ENCODE measurements around the gene CMTR1.

CMTR1 gene

GRCh38 chr6:37483917-37484785, 51.1 kb downstream of the CMTR1 start:
- Histone ChIP-seq H3K4me1 (ENCODE audit: control insufficient read depth, insufficient read depth, low read length) (0 out of 2 replicates have a peak, but pooled peaks cover 1% of the 10 kb centered on the region), H3K27me3 (ENCODE audit: control insufficient read depth, insufficient read depth, low read length) (no peaks in the 10 kb centered on the region), H3K36me3 (ENCODE audit: control insufficient read depth, insufficient read depth, low read length) (peaks cover 5% of the 10 kb centered on the region; the same call in 1 of the 2 replicates), H3K4me3 (ENCODE audit: low read length) (no peak overlapping the region), H3K27ac (ENCODE audit: low read length) (no peak overlapping the region), H3K9me3 (ENCODE audit: control insufficient read depth, insufficient read depth, low read length) (no peaks in the 10 kb centered on the region)
- no CpG with 5 or more reads among the region's 20 CpGs for WGBS (ENCODE audit: insufficient coverage, insufficient read length)
- DNase-seq (ENCODE audit: low read depth, low spot score): no peak

- Histone ChIP-seq H3K9me3 (ENCODE audit: control insufficient read depth, insufficient read depth, low read length) (no peaks in the 10 kb centered on the region), H3K4me3 (ENCODE audit: low read length) (no peak overlapping the region), H3K27ac (ENCODE audit: low read length) (no peak overlapping the region), H3K36me3 (ENCODE audit: control insufficient read depth, insufficient read depth, low read length) (peaks cover 2% of the 10 kb centered on the region; the same call in 1 of the 2 replicates), H3K4me1 (ENCODE audit: control insufficient read depth, insufficient read depth, low read length) (0 out of 2 replicates have a peak, but pooled peaks cover 1% of the 10 kb centered on the region), H3K27me3 (ENCODE audit: control insufficient read depth, insufficient read depth, low read length) (no peaks in the 10 kb centered on the region)
- WGBS (ENCODE audit: insufficient coverage, insufficient read length): no CpG with 5 or more reads among the region's 7 CpGs
- DNase-seq (ENCODE audit: low read depth, low spot score): no peak
These were observed 51.8 kb downstream of the CMTR1 start for GRCh38 chr6:37484786-37485170.

- Histone ChIP-seq H3K4me3 (ENCODE audit: low read length) (no peak overlapping the region), H3K27ac (ENCODE audit: low read length) (no peak overlapping the region), H3K27me3 (ENCODE audit: control insufficient read depth, insufficient read depth, low read length) (no peaks in the 10 kb centered on the region), H3K36me3 (ENCODE audit: control insufficient read depth, insufficient read depth, low read length) (peaks cover 2% of the 10 kb centered on the region; the same call in 1 of the 2 replicates), H3K9me3 (ENCODE audit: control insufficient read depth, insufficient read depth, low read length) (no peaks in the 10 kb centered on the region), H3K4me1 (ENCODE audit: control insufficient read depth, insufficient read depth, low read length) (peaks cover 1% of the 10 kb centered on the region; the same call in 1 of the 2 replicates)
- WGBS (ENCODE audit: insufficient coverage, insufficient read length): no CpG with 5 or more reads among the region's 10 CpGs
- no peak for DNase-seq (ENCODE audit: low read depth, low spot score)
These were observed 52.3 kb downstream of the CMTR1 start for GRCh38 chr6:37485291-37485702.

GRCh38 chr6:37486121-37486839, 53.3 kb downstream of the CMTR1 start:
- DNase-seq (ENCODE audit: low read depth, low spot score): no peak
- Histone ChIP-seq H3K27me3 (ENCODE audit: control insufficient read depth, insufficient read depth, low read length) (no peaks in the 10 kb centered on the region), H3K9me3 (ENCODE audit: control insufficient read depth, insufficient read depth, low read length) (no peaks in the 10 kb centered on the region), H3K4me1 (ENCODE audit: control insufficient read depth, insufficient read depth, low read length) (no peaks in the 10 kb centered on the region; the same call in 1 of the 2 replicates), H3K36me3 (ENCODE audit: control insufficient read depth, insufficient read depth, low read length) (peaks cover 2% of the 10 kb centered on the region; the same call in 1 of the 2 replicates), H3K4me3 (ENCODE audit: low read length) (no peak overlapping the region), H3K27ac (ENCODE audit: low read length) (no peak overlapping the region)
- WGBS (ENCODE audit: insufficient coverage, insufficient read length): no CpG with 5 or more reads among the region's 8 CpGs

GRCh38 chr6:37487591-37488380, 54.8 kb downstream of the CMTR1 start:
- no CpG with 5 or more reads among the region's 9 CpGs for WGBS (ENCODE audit: insufficient coverage, insufficient read length)
- no peak for DNase-seq (ENCODE audit: low read depth, low spot score)
- Histone ChIP-seq H3K27ac (ENCODE audit: low read length) (no peak overlapping the region), H3K9me3 (ENCODE audit: control insufficient read depth, insufficient read depth, low read length) (no peaks in the 10 kb centered on the region), H3K4me3 (ENCODE audit: low read length) (no peak overlapping the region), H3K36me3 (ENCODE audit: control insufficient read depth, insufficient read depth, low read length) (peaks cover 2% of the 10 kb centered on the region; the same call in 1 of the 2 replicates), H3K27me3 (ENCODE audit: control insufficient read depth, insufficient read depth, low read length) (no peaks in the 10 kb centered on the region), H3K4me1 (ENCODE audit: control insufficient read depth, insufficient read depth, low read length) (peaks cover 8% of the 10 kb centered on the region)

- no peak for DNase-seq (ENCODE audit: low read depth, low spot score)
- Histone ChIP-seq H3K27ac (ENCODE audit: low read length) (no peak overlapping the region), H3K27me3 (ENCODE audit: control insufficient read depth, insufficient read depth, low read length) (no peaks in the 10 kb centered on the region), H3K36me3 (ENCODE audit: control insufficient read depth, insufficient read depth, low read length) (peaks cover under 1% of the 10 kb centered on the region; the same call in 1 of the 2 replicates), H3K9me3 (ENCODE audit: control insufficient read depth, insufficient read depth, low read length) (no peaks in the 10 kb centered on the region), H3K4me3 (ENCODE audit: low read length) (no peak overlapping the region), H3K4me1 (ENCODE audit: control insufficient read depth, insufficient read depth, low read length) (peaks cover 12% of the 10 kb centered on the region)
- no CpG with 5 or more reads among the region's 1 CpG for WGBS (ENCODE audit: insufficient coverage, insufficient read length)
These were observed 55.5 kb downstream of the CMTR1 start for GRCh38 chr6:37488476-37488875.

- no peak overlapping the region for H3K4me3 ChIP-seq (ENCODE audit: low read length)
- peaks cover 14% of the 10 kb centered on the region for H3K4me1 ChIP-seq (ENCODE audit: control insufficient read depth, insufficient read depth, low read length)
- H3K27ac ChIP-seq (ENCODE audit: low read length): no peak overlapping the region
- DNase-seq (ENCODE audit: low read depth, low spot score): no peak
- no peaks in the 10 kb centered on the region for H3K27me3 ChIP-seq (ENCODE audit: control insufficient read depth, insufficient read depth, low read length)
- no peaks in the 10 kb centered on the region for H3K9me3 ChIP-seq (ENCODE audit: control insufficient read depth, insufficient read depth, low read length)
- no peaks in the 10 kb centered on the region for H3K36me3 ChIP-seq (ENCODE audit: control insufficient read depth, insufficient read depth, low read length)
- no CpG with 5 or more reads among the region's 10 CpGs for WGBS (ENCODE audit: insufficient coverage, insufficient read length)
These were observed 56.8 kb downstream of the CMTR1 start for GRCh38 chr6:37489697-37490336.

- no CpG with 5 or more reads among the region's 9 CpGs for WGBS (ENCODE audit: insufficient coverage, insufficient read length)
- no peak overlapping the region for H3K27ac ChIP-seq (ENCODE audit: low read length)
These were observed 57.6 kb downstream of the CMTR1 start for GRCh38 chr6:37490536-37491170.

GRCh38 chr6:37491171-37491829, 58.3 kb downstream of the CMTR1 start:
- no peak overlapping the region for H3K27ac ChIP-seq (ENCODE audit: low read length)
- WGBS (ENCODE audit: insufficient coverage, insufficient read length): no CpG with 5 or more reads among the region's 12 CpGs
- DNase-seq (ENCODE audit: low read depth, low spot score): no peak
- no peaks in the 10 kb centered on the region for H3K36me3 ChIP-seq (ENCODE audit: control insufficient read depth, insufficient read depth, low read length)
- H3K4me1 ChIP-seq (ENCODE audit: control insufficient read depth, insufficient read depth, low read length): peaks cover 14% of the 10 kb centered on the region
- H3K4me3 ChIP-seq (ENCODE audit: low read length): no peak overlapping the region
- no peaks in the 10 kb centered on the region for H3K27me3 ChIP-seq (ENCODE audit: control insufficient read depth, insufficient read depth, low read length)
- H3K9me3 ChIP-seq (ENCODE audit: control insufficient read depth, insufficient read depth, low read length): no peaks in the 10 kb centered on the region

More at GRCh38 chr6:37490536-37491170, 57.6 kb downstream of the CMTR1 start:
- no peaks in the 10 kb centered on the region for H3K9me3 ChIP-seq (ENCODE audit: control insufficient read depth, insufficient read depth, low read length)
- H3K36me3 ChIP-seq (ENCODE audit: control insufficient read depth, insufficient read depth, low read length): no peaks in the 10 kb centered on the region
- no peak for DNase-seq (ENCODE audit: low read depth, low spot score)
- no peak overlapping the region for H3K4me3 ChIP-seq (ENCODE audit: low read length)
- peaks cover 14% of the 10 kb centered on the region for H3K4me1 ChIP-seq (ENCODE audit: control insufficient read depth, insufficient read depth, low read length)
- H3K27me3 ChIP-seq (ENCODE audit: control insufficient read depth, insufficient read depth, low read length): no peaks in the 10 kb centered on the region

Data from iPS DF 6.9 (cell line).